GM12878 (cell line): ENCODE results near the gene TMIGD2. TPM values are rescaled to one million over a fixed set of nuclear protein-coding genes. Genes with fewer than 3 reads are reported as not detected.
A peak's percentile ranks its signal among the peaks of the same experiment; 100 is the strongest.

Source experiments
- ASH2L ChIP-seq: fragments of 300-600, 200-600 bp; sonication (generic); IDR thresholded peaks from 2 replicates; pipeline ENCODE4 v1.6.1; 2017; ENCODE audit warnings: low read depth, mild to moderate bottlenecking, borderline replicate concordance
- BCL11A ChIP-seq: IDR thresholded peaks from 2 replicates; pipeline ENCODE4 v1.6.1; 2011; ENCODE audit warnings: low read depth, low read length
- CBX3 ChIP-seq: fragments of 200-600 bp; sonication (generic); IDR thresholded peaks from 2 replicates; pipeline ENCODE4 v1.6.1; 2016; ENCODE audit warnings: low read depth, borderline replicate concordance
- CBX5 ChIP-seq: sonication (generic); IDR thresholded peaks from 2 replicates; pipeline ENCODE4 v1.6.1; 2016; ENCODE audit warnings: low read depth, moderate library complexity, mild to moderate bottlenecking, inconsistent platforms
- CEBPB ChIP-seq, 2 experiments: fragments of 150-350 bp in 1 of 2; IDR thresholded peaks; 2 replicates each; pipeline ENCODE4 v1.6.1; 2012 to 2014; ENCODE audit warnings: low read depth in 2 of 2, low read length in 2 of 2, borderline replicate concordance in 1 of 2, inconsistent platforms in 1 of 2
- HDAC2 ChIP-seq: fragments of 200-600 bp; sonication (generic); IDR thresholded peaks from 2 replicates; pipeline ENCODE4 v1.6.1; 2017
- JUND ChIP-seq: IDR thresholded peaks from 2 replicates; pipeline ENCODE4 v1.6.1; 2012; ENCODE audit warnings: low read depth, mild to moderate bottlenecking, low read length, improper control_type of control experiment, moderate library complexity
- LARP7 ChIP-seq: fragments of 450-650 bp; IDR thresholded peaks from 2 replicates; pipeline ENCODE4 v1.6.1; 2017; ENCODE audit warnings: mild to moderate bottlenecking
- MEF2B ChIP-seq: fragments of 450-650 bp; IDR thresholded peaks from 2 replicates; pipeline ENCODE4 v1.6.1; 2018; ENCODE audit warnings: mild to moderate bottlenecking, moderate library complexity; ENCODE audit not compliant: partially characterized antibody, poor library complexity, severe bottlenecking
- MTA3 ChIP-seq: IDR thresholded peaks from 2 replicates; pipeline ENCODE4 v1.6.1; 2012; ENCODE audit warnings: low read length, inconsistent platforms, borderline replicate concordance
- NFXL1 ChIP-seq: fragments of 450-650 bp; IDR thresholded peaks from 2 replicates; pipeline ENCODE4 v1.6.1; 2017; ENCODE audit warnings: antibody characterized with exemption, mild to moderate bottlenecking, borderline replicate concordance
- NR2C1 ChIP-seq: fragments of 450-650 bp; IDR thresholded peaks from 2 replicates; pipeline ENCODE4 v1.6.1; 2017; ENCODE audit warnings: antibody characterized with exemption, mild to moderate bottlenecking, moderate library complexity
- NR2C2 ChIP-seq: IDR thresholded peaks from 2 replicates; pipeline ENCODE4 v1.6.1; 2011; ENCODE audit warnings: borderline replicate concordance, low read depth; ENCODE audit not compliant: control insufficient read depth, insufficient read length
- NR2F1 ChIP-seq: fragments of 450-650 bp; conservative IDR thresholded peaks from 2 replicates; pipeline ENCODE4 v1.6.1; 2017; ENCODE audit warnings: mild to moderate bottlenecking
- NRF1 ChIP-seq: conservative IDR thresholded peaks from 2 replicates; pipeline ENCODE4 v1.6.1; 2011; ENCODE audit warnings: mild to moderate bottlenecking, low read depth, low read length, improper control_type of control experiment
- POLR2AphosphoS2 ChIP-seq: IDR thresholded peaks from 2 replicates; pipeline ENCODE4 v1.6.1; 2011; ENCODE audit warnings: low read depth, mild to moderate bottlenecking, low read length, improper control_type of control experiment, moderate library complexity
- RAD51 ChIP-seq: fragments of 450-650 bp; IDR thresholded peaks from 2 replicates; pipeline ENCODE4 v1.6.1; 2016; ENCODE audit warnings: moderate library complexity, mild to moderate bottlenecking, inconsistent platforms
- SMARCA5 ChIP-seq: fragments of 450-650 bp; IDR thresholded peaks from 2 replicates; pipeline ENCODE4 v1.6.1; 2017; ENCODE audit warnings: mild to moderate bottlenecking
- TCF7 ChIP-seq: IDR thresholded peaks from 2 replicates; pipeline ENCODE4 v1.6.1; 2014; ENCODE audit warnings: antibody characterized with exemption, borderline replicate concordance
- WRNIP1 ChIP-seq: IDR thresholded peaks from 2 replicates; pipeline ENCODE4 v1.6.1; 2011; ENCODE audit warnings: low read depth, low read length, improper control_type of control experiment, borderline replicate concordance
- YY1 ChIP-seq: IDR thresholded peaks from 2 replicates; pipeline ENCODE4 v1.6.1; 2011; ENCODE audit warnings: low read depth, mild to moderate bottlenecking, low read length
- ZBED1 ChIP-seq: IDR thresholded peaks from 2 replicates; pipeline ENCODE4 v1.6.1; 2016; ENCODE audit warnings: borderline replicate concordance
- ZSCAN29 ChIP-seq: fragments of 450-650 bp; IDR thresholded peaks from 2 replicates; pipeline ENCODE4 v1.6.1; 2017; ENCODE audit warnings: mild to moderate bottlenecking, moderate library complexity
- polyA plus RNA-seq, 11 experiments: library from polyadenylated mRNA; depleted of rRNA in 4 of 11; unstranded in 6 of 11; stranded (reverse) in 5 of 11; fragments of >200 nt; fragmentation: Nextera tagmentation in 4 of 11; fragmentation: Illumina TruSeq in 1 of 11; extraction: Ambion mirVana in 4 of 11; extraction: Trizol in 1 of 11; gene quantifications; 1 replicate in 1 of 11; 2 replicates in 10 of 11; pipeline versions ENCODE4 v1.2.1 to v1.2.3, GENCODE V29; 2011 to 2016; ENCODE audit warnings: inconsistent platforms in 2 of 11, missing spikeins in 2 of 11, low read depth in 1 of 11
- total RNA-seq, 4 experiments: library from RNA; depleted of rRNA in 3 of 4; stranded (reverse); fragments of >200 nt in 3 of 4; fragmentation: Illumina TruSeq in 1 of 4; extraction: Trizol in 1 of 4; gene quantifications; 2 replicates each; pipeline versions ENCODE4 v1.2.1 to v1.2.3, GENCODE V29; 2013 to 2021
- TF ChIP-seq, protein P1 (sequence below): fragments of 450-650 bp; IDR thresholded peaks from 2 replicates; pipeline ENCODE4 v1.6.1; 2016; ENCODE audit warnings: mild to moderate bottlenecking
- TF ChIP-seq, protein P2 (sequence below): fragments of 450-650 bp; IDR thresholded peaks from 2 replicates; pipeline ENCODE4 v1.6.1; 2017; ENCODE audit warnings: mild to moderate bottlenecking
- TF ChIP-seq, protein P3 (sequence below): IDR thresholded peaks from 2 replicates; pipeline ENCODE4 v1.6.1; 2012; ENCODE audit warnings: low read depth, low read length, improper control_type of control experiment
- TF ChIP-seq, protein P4 (sequence below): fragments of 450-650 bp; IDR thresholded peaks from 2 replicates; pipeline ENCODE4 v1.6.1; 2017; ENCODE audit warnings: low read depth, mild to moderate bottlenecking, moderate library complexity

The TMIGD2 gene
- total and polyA plus RNA-seq, 10 of the 15 experiments (the other 5 are each of a cell fraction or from before 2014, with no cell fraction given) = 0.09 to 0.40 (median 0.14) TPM; not detected in 5

GRCh38 chr19:4342615-4343369 is 40.6 kb upstream of the TMIGD2 start (continued):
- peak; percentile 73; the same call in 1 of the 2 replicates for TF ChIP-seq POLR2AphosphoS2
- no peak; the same call in 1 of the 2 replicates for TF ChIP-seq NR2F1
- TF ChIP-seq YY1 = no peak; the same call in 1 of the 2 replicates
- TF ChIP-seq NR2C1 = no peak
- no peak for TF ChIP-seq CBX5
- no peak for TF ChIP-seq CEBPB (IDR thresholded peaks at IDR 0.05; ENCODE audit: borderline replicate concordance in 1 of 2, low read depth in 2 of 2, low read length in 2 of 2)
- TF ChIP-seq, protein P1, sequence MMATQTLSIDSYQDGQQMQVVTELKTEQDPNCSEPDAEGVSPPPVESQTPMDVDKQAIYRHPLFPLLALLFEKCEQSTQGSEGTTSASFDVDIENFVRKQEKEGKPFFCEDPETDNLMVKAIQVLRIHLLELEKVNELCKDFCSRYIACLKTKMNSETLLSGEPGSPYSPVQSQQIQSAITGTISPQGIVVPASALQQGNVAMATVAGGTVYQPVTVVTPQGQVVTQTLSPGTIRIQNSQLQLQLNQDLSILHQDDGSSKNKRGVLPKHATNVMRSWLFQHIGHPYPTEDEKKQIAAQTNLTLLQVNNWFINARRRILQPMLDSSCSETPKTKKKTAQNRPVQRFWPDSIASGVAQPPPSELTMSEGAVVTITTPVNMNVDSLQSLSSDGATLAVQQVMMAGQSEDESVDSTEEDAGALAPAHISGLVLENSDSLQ = peak; percentile 56; the same call in 1 of the 2 replicates
- no peak for TF ChIP-seq ASH2L
- TF ChIP-seq CBX3 = no peak
- no peak for TF ChIP-seq ZSCAN29
- TF ChIP-seq WRNIP1 = no peak
- TF ChIP-seq JUND = no peak
- no peak for TF ChIP-seq BCL11A
- 0 out of 2 replicates have a peak, but pooled peaks have one; percentile 10 for TF ChIP-seq ZBED1
- TF ChIP-seq NR2C2 = no peak
- no peak for TF ChIP-seq RAD51
- TF ChIP-seq NFXL1 = no peak
- peak; percentile 0; the same call in 1 of the 2 replicates for TF ChIP-seq NRF1
- no peak for TF ChIP-seq TCF7
- no peak for TF ChIP-seq MTA3
- TF ChIP-seq, protein P2, sequence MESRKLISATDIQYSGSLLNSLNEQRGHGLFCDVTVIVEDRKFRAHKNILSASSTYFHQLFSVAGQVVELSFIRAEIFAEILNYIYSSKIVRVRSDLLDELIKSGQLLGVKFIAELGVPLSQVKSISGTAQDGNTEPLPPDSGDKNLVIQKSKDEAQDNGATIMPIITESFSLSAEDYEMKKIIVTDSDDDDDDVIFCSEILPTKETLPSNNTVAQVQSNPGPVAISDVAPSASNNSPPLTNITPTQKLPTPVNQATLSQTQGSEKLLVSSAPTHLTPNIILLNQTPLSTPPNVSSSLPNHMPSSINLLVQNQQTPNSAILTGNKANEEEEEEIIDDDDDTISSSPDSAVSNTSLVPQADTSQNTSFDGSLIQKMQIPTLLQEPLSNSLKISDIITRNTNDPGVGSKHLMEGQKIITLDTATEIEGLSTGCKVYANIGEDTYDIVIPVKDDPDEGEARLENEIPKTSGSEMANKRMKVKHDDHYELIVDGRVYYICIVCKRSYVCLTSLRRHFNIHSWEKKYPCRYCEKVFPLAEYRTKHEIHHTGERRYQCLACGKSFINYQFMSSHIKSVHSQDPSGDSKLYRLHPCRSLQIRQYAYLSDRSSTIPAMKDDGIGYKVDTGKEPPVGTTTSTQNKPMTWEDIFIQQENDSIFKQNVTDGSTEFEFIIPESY = no peak
- no peak for TF ChIP-seq MEF2B
- TF ChIP-seq, protein P3, sequence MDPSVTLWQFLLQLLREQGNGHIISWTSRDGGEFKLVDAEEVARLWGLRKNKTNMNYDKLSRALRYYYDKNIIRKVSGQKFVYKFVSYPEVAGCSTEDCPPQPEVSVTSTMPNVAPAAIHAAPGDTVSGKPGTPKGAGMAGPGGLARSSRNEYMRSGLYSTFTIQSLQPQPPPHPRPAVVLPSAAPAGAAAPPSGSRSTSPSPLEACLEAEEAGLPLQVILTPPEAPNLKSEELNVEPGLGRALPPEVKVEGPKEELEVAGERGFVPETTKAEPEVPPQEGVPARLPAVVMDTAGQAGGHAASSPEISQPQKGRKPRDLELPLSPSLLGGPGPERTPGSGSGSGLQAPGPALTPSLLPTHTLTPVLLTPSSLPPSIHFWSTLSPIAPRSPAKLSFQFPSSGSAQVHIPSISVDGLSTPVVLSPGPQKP = no peak
- TF ChIP-seq HDAC2 = no peak
- TF ChIP-seq SMARCA5 = peak; percentile 94
- peak; percentile 71 for TF ChIP-seq LARP7
- TF ChIP-seq, protein P4, sequence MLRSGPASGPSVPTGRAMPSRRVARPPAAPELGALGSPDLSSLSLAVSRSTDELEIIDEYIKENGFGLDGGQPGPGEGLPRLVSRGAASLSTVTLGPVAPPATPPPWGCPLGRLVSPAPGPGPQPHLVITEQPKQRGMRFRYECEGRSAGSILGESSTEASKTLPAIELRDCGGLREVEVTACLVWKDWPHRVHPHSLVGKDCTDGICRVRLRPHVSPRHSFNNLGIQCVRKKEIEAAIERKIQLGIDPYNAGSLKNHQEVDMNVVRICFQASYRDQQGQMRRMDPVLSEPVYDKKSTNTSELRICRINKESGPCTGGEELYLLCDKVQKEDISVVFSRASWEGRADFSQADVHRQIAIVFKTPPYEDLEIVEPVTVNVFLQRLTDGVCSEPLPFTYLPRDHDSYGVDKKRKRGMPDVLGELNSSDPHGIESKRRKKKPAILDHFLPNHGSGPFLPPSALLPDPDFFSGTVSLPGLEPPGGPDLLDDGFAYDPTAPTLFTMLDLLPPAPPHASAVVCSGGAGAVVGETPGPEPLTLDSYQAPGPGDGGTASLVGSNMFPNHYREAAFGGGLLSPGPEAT = peak; percentile 82
